NB4 (cell line): Measurements from ENCODE around the gene NHS.

Source experiments
- POLR2A ChIP-seq: IDR thresholded peaks from 2 replicates; pipeline ENCODE4 v1.6.1; 2011; ENCODE audit warnings: mild to moderate bottlenecking; ENCODE audit not compliant: insufficient read length; ENCODE audit errors: extremely low read depth
- TF ChIP-seq, protein P1 (sequence below): IDR thresholded peaks from one replicate; pipeline ENCODE4 v1.5.1; 2012; ENCODE audit warnings: low read depth, low read length

DNA sequence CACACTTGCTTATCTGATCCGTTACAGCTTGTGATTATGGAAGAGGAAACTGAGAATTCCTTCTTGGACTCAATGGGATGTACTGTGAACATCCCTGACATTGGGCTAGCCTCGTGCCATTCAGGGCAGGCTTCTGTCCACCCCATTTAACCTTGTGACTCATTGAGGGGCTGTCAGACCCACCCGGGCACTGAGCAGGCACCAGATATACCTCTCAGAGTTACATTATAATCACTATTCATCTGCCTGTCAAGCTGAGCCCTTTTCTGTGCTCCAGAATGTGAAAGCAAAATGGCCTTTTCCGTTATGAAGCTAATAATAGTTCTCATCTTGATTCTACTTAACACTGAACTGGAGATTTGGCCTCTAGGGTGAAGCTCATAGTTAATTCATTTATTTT, 191.7 kb downstream of the NHS start:
- TF ChIP-seq, protein P1, sequence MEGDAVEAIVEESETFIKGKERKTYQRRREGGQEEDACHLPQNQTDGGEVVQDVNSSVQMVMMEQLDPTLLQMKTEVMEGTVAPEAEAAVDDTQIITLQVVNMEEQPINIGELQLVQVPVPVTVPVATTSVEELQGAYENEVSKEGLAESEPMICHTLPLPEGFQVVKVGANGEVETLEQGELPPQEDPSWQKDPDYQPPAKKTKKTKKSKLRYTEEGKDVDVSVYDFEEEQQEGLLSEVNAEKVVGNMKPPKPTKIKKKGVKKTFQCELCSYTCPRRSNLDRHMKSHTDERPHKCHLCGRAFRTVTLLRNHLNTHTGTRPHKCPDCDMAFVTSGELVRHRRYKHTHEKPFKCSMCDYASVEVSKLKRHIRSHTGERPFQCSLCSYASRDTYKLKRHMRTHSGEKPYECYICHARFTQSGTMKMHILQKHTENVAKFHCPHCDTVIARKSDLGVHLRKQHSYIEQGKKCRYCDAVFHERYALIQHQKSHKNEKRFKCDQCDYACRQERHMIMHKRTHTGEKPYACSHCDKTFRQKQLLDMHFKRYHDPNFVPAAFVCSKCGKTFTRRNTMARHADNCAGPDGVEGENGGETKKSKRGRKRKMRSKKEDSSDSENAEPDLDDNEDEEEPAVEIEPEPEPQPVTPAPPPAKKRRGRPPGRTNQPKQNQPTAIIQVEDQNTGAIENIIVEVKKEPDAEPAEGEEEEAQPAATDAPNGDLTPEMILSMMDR, result no peak
- no peak for TF ChIP-seq POLR2A
